Muscle layer of colon (tissue), 2 donors: ENCODE results near the gene ELOB.

Experiments used
- H3K27ac ChIP-seq: one replicate; pipeline ENCODE4 v1.7.0; 2013; ENCODE audit warnings: low read depth, mild to moderate bottlenecking, low read length, moderate library complexity
- H3K27me3 ChIP-seq, 2 donors: one replicate each; pipeline ENCODE4 v1.7.0; 2013; ENCODE audit warnings: low read length in 2 of 2, mild to moderate bottlenecking in 2 of 2; ENCODE audit not compliant: insufficient read depth in 2 of 2, control insufficient read depth in 1 of 2
- H3K36me3 ChIP-seq: one replicate; pipeline ENCODE4 v1.7.0; 2013; ENCODE audit warnings: mild to moderate bottlenecking, low read length; ENCODE audit not compliant: insufficient read depth
- H3K4me1 ChIP-seq: one replicate; pipeline ENCODE4 v1.7.0; 2013; ENCODE audit warnings: mild to moderate bottlenecking, low read length; ENCODE audit not compliant: insufficient read depth
- H3K4me3 ChIP-seq, 2 donors: one replicate each; pipeline ENCODE4 v1.7.0; 2013; ENCODE audit warnings: low read length in 2 of 2, low read depth in 1 of 2, mild to moderate bottlenecking in 1 of 2, moderate library complexity in 1 of 2
- H3K9ac ChIP-seq: one replicate; pipeline ENCODE4 v1.7.0; 2013; ENCODE audit warnings: low read length
- H3K9me3 ChIP-seq: one replicate; pipeline ENCODE4 v1.7.0; 2013; ENCODE audit warnings: mild to moderate bottlenecking, low read length
- donor health status: abdominal sarcoma.
- donor health status: Adenocarcinoma of cecum.

The ELOB gene

GRCh38 chr16:2769675-2770056, 7.4 kb downstream of the ELOB start:
- Histone ChIP-seq H3K9me3 (no peaks in the 10 kb centered on the region), H3K27me3 (no peaks in the 10 kb centered on the region), H3K27ac (no peak overlapping the region), H3K36me3 (peaks cover 98% of the 10 kb centered on the region), H3K4me1 (peaks cover 7% of the 10 kb centered on the region), H3K4me3 (no peak overlapping the region), H3K9ac (no peak overlapping the region)

GRCh38 chr16:2769100-2769529, 8.0 kb downstream of the ELOB start:
- Histone ChIP-seq H3K36me3 (peaks cover 98% of the 10 kb centered on the region), H3K27ac (no peak overlapping the region), H3K9me3 (no peaks in the 10 kb centered on the region), H3K9ac (no peak overlapping the region), H3K4me3 (no peak overlapping the region), H3K27me3 (no peaks in the 10 kb centered on the region), H3K4me1 (peaks cover 7% of the 10 kb centered on the region)

GRCh38 chr16:2768403-2769089, 8.5 kb downstream of the ELOB start:
- Histone ChIP-seq H3K9me3 (no peaks in the 10 kb centered on the region), H3K27me3 (no peaks in the 10 kb centered on the region), H3K4me3 (no peak overlapping the region), H3K4me1 (peaks cover 7% of the 10 kb centered on the region), H3K9ac (no peak overlapping the region), H3K36me3 (peaks cover 99% of the 10 kb centered on the region), H3K27ac (no peak overlapping the region)

- Histone ChIP-seq H3K36me3 (peaks cover 99% of the 10 kb centered on the region), H3K27ac (no peak overlapping the region), H3K9ac (no peak overlapping the region), H3K27me3 (no peaks in the 10 kb centered on the region), H3K4me1 (peaks cover 7% of the 10 kb centered on the region), H3K9me3 (no peaks in the 10 kb centered on the region), H3K4me3 (no peak overlapping the region)
Measured at GRCh38 chr16:2767891-2768290, 9.2 kb downstream of the ELOB start.

GRCh38 chr16:2767140-2767731, 9.8 kb downstream of the ELOB start:
- Histone ChIP-seq H3K9me3 (no peaks in the 10 kb centered on the region), H3K27me3 (no peaks in the 10 kb centered on the region), H3K27ac (no peak overlapping the region), H3K36me3 (peaks cover 100% of the 10 kb centered on the region), H3K4me1 (peaks cover 7% of the 10 kb centered on the region), H3K4me3 (no peak overlapping the region), H3K9ac (no peak overlapping the region)

GRCh38 chr16:2766430-2767139, 10.5 kb downstream of the ELOB start:
- H3K36me3 ChIP-seq = peaks cover 100% of the 10 kb centered on the region

GRCh38 chr16:2765462-2766404, 11.3 kb downstream of the ELOB start:
- Histone ChIP-seq H3K9me3 (no peaks in the 10 kb centered on the region), H3K4me1 (no peaks in the 10 kb centered on the region), H3K4me3 (no peak overlapping the region), H3K27ac (no peak overlapping the region), H3K9ac (no peak overlapping the region), H3K27me3 (no peaks in the 10 kb centered on the region), H3K36me3 (peaks cover 100% of the 10 kb centered on the region)

More at GRCh38 chr16:2766430-2767139, 10.5 kb downstream of the ELOB start:
- no peak overlapping the region for H3K4me3 ChIP-seq
- no peaks in the 10 kb centered on the region for H3K27me3 ChIP-seq
- no peak overlapping the region for H3K9ac ChIP-seq
- H3K9me3 ChIP-seq = no peaks in the 10 kb centered on the region
- H3K4me1 ChIP-seq = peaks cover 4% of the 10 kb centered on the region
- H3K27ac ChIP-seq = no peak overlapping the region

- no peak overlapping the region for H3K9ac ChIP-seq
- no peak overlapping the region for H3K27ac ChIP-seq
- H3K27me3 ChIP-seq = no peaks in the 10 kb centered on the region
- peaks cover 100% of the 10 kb centered on the region for H3K36me3 ChIP-seq
- no peaks in the 10 kb centered on the region for H3K4me1 ChIP-seq
- no peaks in the 10 kb centered on the region for H3K9me3 ChIP-seq
- no peak overlapping the region for H3K4me3 ChIP-seq
Measured at GRCh38 chr16:2764718-2765117, 12.4 kb downstream of the ELOB start.

GRCh38 chr16:2763173-2763572, 13.9 kb downstream of the ELOB start:
- Histone ChIP-seq H3K4me3 (no peak overlapping the region), H3K9me3 (no peaks in the 10 kb centered on the region), H3K27me3 (no peaks in the 10 kb centered on the region)

GRCh38 chr16:2762711-2763110, 14.4 kb downstream of the ELOB start:
- H3K27me3 ChIP-seq = no peaks in the 10 kb centered on the region
- H3K9ac ChIP-seq = no peak overlapping the region
- no peak overlapping the region for H3K4me3 ChIP-seq
- no peaks in the 10 kb centered on the region for H3K4me1 ChIP-seq
- H3K27ac ChIP-seq = no peak overlapping the region
- H3K36me3 ChIP-seq = peaks cover 100% of the 10 kb centered on the region
- no peaks in the 10 kb centered on the region for H3K9me3 ChIP-seq

More at GRCh38 chr16:2763173-2763572, 13.9 kb downstream of the ELOB start:
- H3K36me3 ChIP-seq = peaks cover 100% of the 10 kb centered on the region
- no peak overlapping the region for H3K9ac ChIP-seq
- H3K27ac ChIP-seq = no peak overlapping the region
- H3K4me1 ChIP-seq = no peaks in the 10 kb centered on the region
